Choroid plexus epithelial cell (primary cell): ENCODE data around the gene S100P.

Experiments used
- DNase-seq: peaks from one replicate; pipeline ENCODE4 v3.0.0-alpha.2; 2010; ENCODE audit warnings: low read depth
- H3K4me3 ChIP-seq: 2 replicates; pipeline ENCODE4 v1.5.1; 2011; ENCODE audit warnings: low read depth, mild to moderate bottlenecking, control low read depth, low read length, moderate library complexity
- TF ChIP-seq, protein P1 (sequence below): conservative IDR thresholded peaks from 2 replicates; pipeline ENCODE4 v1.5.1; 2011; ENCODE audit warnings: low read depth, mild to moderate bottlenecking, control low read depth, inconsistent platforms, low read length, moderate library complexity

The S100P gene

DNA sequence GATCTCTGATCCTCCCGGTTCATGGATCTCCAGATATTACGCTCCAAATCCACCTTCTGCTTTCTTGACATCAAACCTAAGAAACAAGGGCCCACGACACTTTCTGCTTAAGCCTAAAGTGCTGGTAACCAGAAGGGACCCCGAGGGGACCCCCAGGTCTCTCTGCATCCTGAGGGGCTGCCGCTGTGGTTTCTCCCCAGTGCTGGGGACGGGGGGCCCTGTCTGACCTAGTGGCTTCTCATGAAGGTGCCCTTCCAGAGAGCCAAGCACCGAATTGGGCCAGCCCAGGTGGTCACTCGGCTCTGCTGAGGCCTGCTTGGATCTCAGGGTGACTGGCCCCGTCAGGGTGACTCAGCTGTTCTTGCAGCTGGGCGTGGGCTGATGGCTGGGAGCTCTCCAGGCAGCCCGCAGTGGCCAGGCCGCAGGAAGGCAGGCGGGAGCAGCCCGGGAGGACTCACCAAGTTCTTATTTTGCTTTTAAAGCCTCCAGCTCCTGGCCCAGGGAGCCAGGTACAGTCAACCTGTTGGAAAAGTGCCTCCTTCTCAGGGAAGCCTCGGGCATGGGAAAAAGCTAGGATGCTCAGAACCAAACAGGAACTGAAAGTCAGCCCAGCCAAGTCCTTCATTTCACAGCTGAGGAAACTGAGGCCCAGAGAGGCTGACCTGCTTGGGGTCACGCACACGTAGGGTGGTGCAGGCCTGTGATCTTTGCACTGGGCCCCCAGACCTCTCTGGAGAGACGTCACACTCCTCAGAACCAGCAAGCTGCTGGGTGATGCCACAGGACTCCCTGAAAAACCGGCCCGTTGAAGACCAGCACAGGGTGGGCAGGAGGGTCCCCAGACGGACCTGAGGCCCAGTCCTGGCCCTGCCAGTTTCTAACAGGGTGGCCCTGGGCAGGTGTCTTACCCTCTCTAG, 39.0 kb downstream of the S100P start:
- H3K4me3 ChIP-seq, result no peak overlapping the region
- TF ChIP-seq, protein P1, sequence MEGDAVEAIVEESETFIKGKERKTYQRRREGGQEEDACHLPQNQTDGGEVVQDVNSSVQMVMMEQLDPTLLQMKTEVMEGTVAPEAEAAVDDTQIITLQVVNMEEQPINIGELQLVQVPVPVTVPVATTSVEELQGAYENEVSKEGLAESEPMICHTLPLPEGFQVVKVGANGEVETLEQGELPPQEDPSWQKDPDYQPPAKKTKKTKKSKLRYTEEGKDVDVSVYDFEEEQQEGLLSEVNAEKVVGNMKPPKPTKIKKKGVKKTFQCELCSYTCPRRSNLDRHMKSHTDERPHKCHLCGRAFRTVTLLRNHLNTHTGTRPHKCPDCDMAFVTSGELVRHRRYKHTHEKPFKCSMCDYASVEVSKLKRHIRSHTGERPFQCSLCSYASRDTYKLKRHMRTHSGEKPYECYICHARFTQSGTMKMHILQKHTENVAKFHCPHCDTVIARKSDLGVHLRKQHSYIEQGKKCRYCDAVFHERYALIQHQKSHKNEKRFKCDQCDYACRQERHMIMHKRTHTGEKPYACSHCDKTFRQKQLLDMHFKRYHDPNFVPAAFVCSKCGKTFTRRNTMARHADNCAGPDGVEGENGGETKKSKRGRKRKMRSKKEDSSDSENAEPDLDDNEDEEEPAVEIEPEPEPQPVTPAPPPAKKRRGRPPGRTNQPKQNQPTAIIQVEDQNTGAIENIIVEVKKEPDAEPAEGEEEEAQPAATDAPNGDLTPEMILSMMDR, result no peak
- DNase-seq, result peak; percentile 95

DNA sequence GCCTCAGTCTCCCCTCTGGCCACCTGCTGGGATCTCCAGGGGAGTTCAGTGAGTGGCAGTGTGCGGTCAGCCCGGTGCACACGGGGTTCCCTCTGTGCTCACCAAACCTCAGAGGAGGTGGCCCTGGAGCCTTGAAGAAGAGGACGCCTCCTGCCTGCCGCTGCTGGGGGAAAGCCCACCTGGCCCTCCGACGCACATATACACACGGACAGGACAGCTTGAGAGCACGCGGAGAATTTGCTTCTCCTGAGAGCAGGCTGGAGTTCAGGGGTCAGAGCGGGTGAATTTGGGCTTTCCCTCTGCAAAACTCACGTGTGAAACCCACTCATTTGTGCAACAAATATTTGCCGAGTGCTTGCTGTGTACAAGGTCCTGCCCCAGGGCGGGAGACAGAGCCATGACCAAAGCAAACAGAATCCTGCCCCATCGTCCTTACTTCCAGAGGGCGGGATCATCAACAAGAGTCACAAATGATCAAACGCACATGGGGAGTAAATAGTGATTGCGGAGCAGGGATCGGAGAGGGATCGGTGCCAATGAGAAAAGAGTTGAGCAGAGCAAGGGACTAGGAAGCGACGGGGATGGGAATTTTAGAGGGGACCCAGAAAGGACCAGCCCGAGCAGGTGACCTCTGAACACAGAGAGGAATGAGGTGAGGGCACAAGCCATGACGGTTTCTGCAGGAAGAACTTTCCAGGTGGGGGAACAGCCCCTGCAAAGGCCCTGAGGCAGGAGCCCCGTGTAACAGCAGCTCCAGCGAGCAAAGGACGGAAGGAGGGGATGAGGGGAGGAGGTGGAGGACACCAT, 39.9 kb downstream of the S100P start:
- DNase-seq, result no peak
- TF ChIP-seq, protein P1, result no peak
- no peak overlapping the region for H3K4me3 ChIP-seq

DNA sequence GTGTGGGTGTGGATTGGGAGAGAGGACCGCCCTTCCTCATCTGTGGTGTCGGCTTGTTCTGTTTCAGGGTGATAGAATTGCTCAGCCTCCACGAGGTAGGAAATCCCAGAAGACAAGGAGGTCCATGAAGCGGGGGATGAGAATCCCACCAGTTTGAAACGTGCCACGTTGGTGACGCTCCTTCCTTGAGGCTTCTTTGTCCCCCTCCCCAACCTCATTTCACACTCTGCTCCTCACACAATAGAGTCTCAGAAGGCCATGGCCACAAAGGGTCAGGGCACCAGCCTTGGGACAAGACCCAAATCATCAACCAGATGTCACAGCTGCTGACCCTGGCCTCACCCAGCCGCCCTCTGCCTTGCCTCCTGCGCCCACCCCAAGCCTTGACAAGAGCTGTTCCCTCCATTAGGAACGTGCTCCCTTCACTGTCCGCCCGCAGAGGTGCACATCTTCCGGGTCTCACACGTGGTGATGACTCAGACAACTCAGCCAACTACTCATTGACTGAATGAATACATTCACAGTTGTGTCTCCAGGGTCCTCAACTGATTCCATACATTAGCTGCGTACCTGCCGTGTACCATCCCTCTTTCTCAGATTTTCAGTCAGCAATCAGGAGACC, 40.6 kb downstream of the S100P start:
- TF ChIP-seq, protein P1, result no peak
- no peak for DNase-seq
- H3K4me3 ChIP-seq, result no peak overlapping the region

DNA sequence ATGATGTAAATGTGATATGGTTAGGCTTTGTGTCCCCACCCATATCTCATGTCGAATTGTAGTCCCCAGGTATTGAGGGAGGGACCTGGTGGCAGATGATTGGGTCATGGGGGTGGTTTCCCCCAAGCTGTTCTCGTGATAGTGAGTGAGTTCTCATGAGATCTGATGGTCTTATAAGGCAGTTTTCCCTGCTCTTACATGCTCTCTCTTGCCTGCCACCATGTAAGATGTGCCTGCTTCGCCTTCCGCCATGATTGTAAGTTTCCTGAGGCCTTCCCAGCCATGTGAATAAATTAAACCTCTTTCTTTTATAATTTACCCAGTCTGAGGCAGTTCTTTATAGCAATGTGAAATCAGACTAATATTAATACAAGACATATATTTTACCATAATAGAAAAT, 46.2 kb downstream of the S100P start:
- TF ChIP-seq, protein P1, result no peak
- H3K4me3 ChIP-seq, result no peak overlapping the region
- DNase-seq, result no peak

DNA sequence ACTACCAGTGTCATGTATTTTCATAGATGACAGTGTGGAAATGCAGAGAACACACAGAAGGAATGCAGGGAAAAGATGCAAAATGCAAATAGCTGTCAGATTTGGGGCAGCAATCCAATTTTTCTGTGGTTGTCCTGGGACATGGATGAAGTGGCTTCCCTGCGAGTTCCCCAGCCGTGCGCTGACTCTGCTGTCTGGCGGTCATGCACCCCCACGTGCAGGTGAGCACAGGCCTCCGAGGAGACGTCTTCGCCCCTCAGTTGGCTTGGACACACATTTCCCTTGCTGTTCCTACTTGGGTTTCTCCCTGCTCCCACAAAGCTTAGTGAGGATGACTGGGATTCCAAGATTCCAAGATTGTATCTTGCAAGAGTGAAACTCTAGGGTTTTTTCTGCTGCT, 46.7 kb downstream of the S100P start:
- DNase-seq, result no peak
- TF ChIP-seq, protein P1, result no peak
- no peak overlapping the region for H3K4me3 ChIP-seq

DNA sequence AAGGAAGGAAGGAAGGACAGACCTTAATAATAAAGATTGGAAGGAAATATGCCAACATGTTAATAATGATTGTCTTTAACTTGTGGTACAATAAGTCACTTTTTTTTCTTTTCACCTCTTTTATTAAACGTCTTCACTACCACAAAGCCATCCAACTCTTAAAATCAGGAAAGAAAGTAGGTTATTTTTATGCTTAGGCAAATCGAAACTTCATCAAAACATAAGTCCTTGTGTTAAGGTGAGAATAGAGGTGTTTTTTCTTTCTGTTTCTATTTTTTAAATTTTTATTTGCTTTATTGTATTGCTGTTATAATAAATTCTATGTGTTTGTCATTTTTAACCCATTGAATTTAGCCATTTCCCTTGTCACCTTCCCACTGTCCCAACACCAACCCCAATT, 48.8 kb downstream of the S100P start:
- no peak overlapping the region for H3K4me3 ChIP-seq
- TF ChIP-seq, protein P1, result no peak
- DNase-seq, result no peak
